Keratinocyte (primary cell): ENCODE measurements around the gene STXBP1. TPM values are rescaled to one million over a fixed set of nuclear protein-coding genes. Genes with fewer than 3 reads are reported as not detected.

Experiments used
- DNase-seq: peaks from one replicate; pipeline ENCODE4 v3.0.0-alpha.2; 2011; ENCODE audit warnings: low read depth, missing footprints, low spot score
- FAIRE-seq: peaks from 2 replicates; lab custom pipeline; 2011; peaks lifted over from hg19 to GRCh38; lab: Jason Lieb, UNC
- H2AFZ ChIP-seq: 2 replicates; pipeline ENCODE4 v1.6.0; 2012; ENCODE audit warnings: low read length, control low read depth, inconsistent platforms; ENCODE audit not compliant: control insufficient read depth
- H3K27ac ChIP-seq: 2 replicates; pipeline ENCODE4 v1.5.1; 2011; ENCODE audit warnings: low read length; ENCODE audit not compliant: control insufficient read depth, insufficient read depth
- H3K27me3 ChIP-seq: 3 replicates; pipeline ENCODE4 v1.6.0; 2011; ENCODE audit warnings: low read length; ENCODE audit not compliant: control insufficient read depth, insufficient read depth; ENCODE audit errors: extremely low read depth
- H3K36me3 ChIP-seq, 2 experiments: 2 replicates in 1 of 2; 3 replicates in 1 of 2; pipeline ENCODE4 v1.5.1; 2011; ENCODE audit warnings: low read length in 2 of 2, mild to moderate bottlenecking in 1 of 2; ENCODE audit not compliant: control insufficient read depth in 2 of 2, insufficient read depth in 2 of 2; ENCODE audit errors: extremely low read depth in 1 of 2
- H3K4me1 ChIP-seq: 3 replicates; pipeline ENCODE4 v1.5.1; 2011; ENCODE audit warnings: low read length; ENCODE audit not compliant: control insufficient read depth, insufficient read depth; ENCODE audit errors: extremely low read depth
- H3K4me2 ChIP-seq: 3 replicates; pipeline ENCODE4 v1.6.0; 2011; ENCODE audit warnings: low read depth, low read length; ENCODE audit not compliant: control insufficient read depth, insufficient read depth; ENCODE audit errors: extremely low read depth
- H3K4me3 ChIP-seq, 3 experiments: fragments of 200-600 bp in 1 of 3; sonication (generic) in 1 of 3; 2 replicates in 2 of 3; 3 replicates in 1 of 3; pipeline ENCODE4 v1.5.1; 2011 to 2016; ENCODE audit warnings: low read length in 3 of 3, mild to moderate bottlenecking in 3 of 3, control low read depth in 2 of 3, inconsistent platforms in 1 of 3, low read depth in 1 of 3, mixed read lengths in 1 of 3, mixed run types in 1 of 3, moderate library complexity in 1 of 3; ENCODE audit not compliant: control insufficient read depth in 2 of 3, insufficient read depth in 2 of 3; ENCODE audit errors: extremely low read depth in 1 of 3
- H3K79me2 ChIP-seq: 2 replicates; pipeline ENCODE4 v1.6.0; 2012; ENCODE audit warnings: low read length; ENCODE audit not compliant: control insufficient read depth, insufficient read depth
- H3K9ac ChIP-seq: 3 replicates; pipeline ENCODE4 v1.6.0; 2011; ENCODE audit warnings: low read length; ENCODE audit not compliant: control insufficient read depth, insufficient read depth; ENCODE audit errors: extremely low read depth
- H3K9me1 ChIP-seq: 3 replicates; pipeline ENCODE4 v1.6.0; 2011; ENCODE audit warnings: low read length; ENCODE audit not compliant: control insufficient read depth, insufficient read depth; ENCODE audit errors: extremely low read depth
- H3K9me3 ChIP-seq: 2 replicates; pipeline ENCODE4 v1.5.1; 2012; ENCODE audit warnings: low read depth, low read length; ENCODE audit not compliant: control insufficient read depth
- H4K20me1 ChIP-seq: 3 replicates; pipeline ENCODE4 v1.6.0; 2011; ENCODE audit warnings: low read length; ENCODE audit not compliant: control insufficient read depth, insufficient read depth; ENCODE audit errors: extremely low read depth
- CTCF ChIP-seq, 3 experiments: IDR thresholded peaks in 1 of 3; conservative IDR thresholded peaks in 1 of 3; optimal IDR thresholded peaks in 1 of 3; 2 replicates in 2 of 3; 3 replicates in 1 of 3; pipeline versions ENCODE3 to v1.5.1; 2011; ENCODE audit warnings: low read length in 3 of 3, mild to moderate bottlenecking in 3 of 3, moderate library complexity in 2 of 3, control low read depth in 1 of 3, inconsistent platforms in 1 of 3; ENCODE audit not compliant: insufficient read depth in 2 of 3; ENCODE audit errors: extremely low read depth in 1 of 3
- EZH2 ChIP-seq: IDR thresholded peaks from one replicate; pipeline ENCODE4 v1.6.1; 2012; ENCODE audit warnings: inconsistent platforms, mild to moderate bottlenecking, low read length, moderate library complexity
- dilution Hi-C: fragments of 300-500 bp; cut with MboI; formaldehyde crosslinking; loops from one replicate; pipeline ENCODE4 v1.7.0; 2020; ENCODE audit warnings: low sequenced_read_pairs; ENCODE audit not compliant: extremely low pct_ligation_motif_present
- polyA plus RNA-seq, 5 experiments: library from polyadenylated mRNA; depleted of rRNA in 3 of 5; stranded (reverse) in 3 of 5; stranded (forward) in 1 of 5; unstranded in 1 of 5; fragments of >200 nt; gene quantifications; 1 replicate in 1 of 5; 2 replicates in 3 of 5; 3 replicates in 1 of 5; pipeline versions ENCODE4 v1.2.1 to v1.2.3, GENCODE V29; 2011 to 2012; ENCODE audit warnings: missing spikeins in 2 of 5, low read depth in 1 of 5, low replicate concordance in 1 of 5

The STXBP1 gene
- polyA plus RNA-seq, 1 donor (not counting 4 experiments of a cell fraction or from before 2014, with no cell fraction given), result 17.1 TPM

GRCh38 chr9:127716412-127716811 is 104.3 kb downstream of the STXBP1 start:
- Histone ChIP-seq H3K9ac (peak overlapping the region; percentile 90), H3K9me3 (no peaks in the 10 kb centered on the region), H3K27ac (peak overlapping the region; percentile 59), H3K4me1 (peaks cover 18% of the 10 kb centered on the region), H2AFZ (peak overlapping the region; percentile 91), H3K79me2 (peaks cover 9% of the 10 kb centered on the region), H3K9me1 (no peaks in the 10 kb centered on the region), H3K4me2 (peak overlapping the region; percentile 84), H3K4me3 (peak overlapping the region in 2 of 3 experiments; percentile 72 to 90), H4K20me1 (no peaks in the 10 kb centered on the region), H3K36me3 (peaks cover 0 to 4% of the 10 kb centered on the region in 2 experiments), H3K27me3 (no peaks in the 10 kb centered on the region)
- FAIRE-seq, result no peak
- no peak for TF ChIP-seq CTCF (optimal IDR thresholded peaks at IDR 0.05 in 1 of 3, IDR thresholded peaks at IDR 0.05 in 1 of 3, conservative IDR thresholded peaks at IDR 0.05 in 1 of 3; ENCODE audit: extremely low read depth in 1 of 3, insufficient read depth in 2 of 3, low read length in 3 of 3)
- no peak for TF ChIP-seq EZH2
- dilution Hi-C loops, result no loop called here
- DNase-seq, result no peak

GRCh38 chr9:127717766-127718165 is 105.7 kb downstream of the STXBP1 start:
- no peaks in the 10 kb centered on the region for H4K20me1 ChIP-seq
- H3K9ac ChIP-seq, result no peak overlapping the region
- dilution Hi-C loops, result no loop called here
- H3K4me3 ChIP-seq, result no peak overlapping the region
- no peaks in the 10 kb centered on the region for H3K27me3 ChIP-seq
- H3K27ac ChIP-seq, result no peak overlapping the region
- peaks cover 18% of the 10 kb centered on the region for H3K4me1 ChIP-seq
- no peak overlapping the region for H3K4me2 ChIP-seq
- FAIRE-seq (no peak), DNase-seq (no peak)
- H3K9me1 ChIP-seq, result no peaks in the 10 kb centered on the region
- peaks cover 9% of the 10 kb centered on the region for H3K79me2 ChIP-seq
- TF ChIP-seq CTCF (optimal IDR thresholded peaks at IDR 0.05 in 1 of 3, IDR thresholded peaks at IDR 0.05 in 1 of 3, conservative IDR thresholded peaks at IDR 0.05 in 1 of 3; ENCODE audit: extremely low read depth in 1 of 3, insufficient read depth in 2 of 3, low read length in 3 of 3) (no peak), EZH2 (no peak)
- peaks cover 0 to under 1% of the 10 kb centered on the region in 2 experiments for H3K36me3 ChIP-seq
- no peaks in the 10 kb centered on the region for H3K9me3 ChIP-seq
- H2AFZ ChIP-seq, result no peak overlapping the region
